GM12892 (cell line): ENCODE measurements around the gene RMND5B.

Experiments
- POLR2A ChIP-seq: IDR thresholded peaks from 2 replicates; pipeline ENCODE4 v1.6.1; 2011; ENCODE audit warnings: low read depth, low read length, control low read depth
- POLR2AphosphoS5 ChIP-seq: IDR thresholded peaks from 2 replicates; pipeline ENCODE4 v1.6.1; 2011; ENCODE audit warnings: low read depth, low read length, control low read depth
- TAF1 ChIP-seq: IDR thresholded peaks from 2 replicates; pipeline ENCODE4 v1.6.1; 2011; ENCODE audit warnings: low read depth, mild to moderate bottlenecking, control low read depth, low read length, borderline replicate concordance

GRCh38 chr5:178170455-178170854 is 39.6 kb downstream of the RMND5B start:
- no peak for TF ChIP-seq POLR2AphosphoS5
- TF ChIP-seq POLR2A = no peak
- TF ChIP-seq TAF1 = no peak
